GM12801 (cell line): Measurements from ENCODE around the gene FHIT.

ENCODE experiments used
- CTCF ChIP-seq: IDR thresholded peaks from one replicate; pipeline ENCODE4 v1.5.1; 2011; ENCODE audit warnings: control low read depth; ENCODE audit not compliant: insufficient read length; ENCODE audit errors: extremely low read depth

Gene FHIT

GRCh38 chr3:60890226-60890625 lies 361.0 kb downstream of the FHIT start:
- no peak for TF ChIP-seq CTCF

DNA sequence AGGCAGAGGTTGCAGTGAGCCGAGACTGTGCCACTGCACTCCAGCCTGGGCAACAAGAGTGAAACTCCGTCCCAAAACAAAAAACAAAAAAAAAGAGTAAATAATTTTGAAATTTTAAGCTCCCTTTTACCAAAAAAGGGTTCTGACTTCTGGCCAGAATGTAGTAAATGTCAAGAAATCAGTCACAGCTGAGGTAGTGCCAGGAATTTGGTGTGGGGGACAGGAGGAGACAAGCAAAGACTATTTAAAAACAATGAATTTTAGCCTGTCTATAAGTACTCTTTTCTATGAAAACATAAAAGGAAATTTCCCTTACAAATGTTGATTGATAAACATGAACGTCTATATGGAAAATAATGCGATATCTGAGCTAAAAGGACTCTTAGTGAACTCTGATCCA lies 363.7 kb downstream of the FHIT start:
- TF ChIP-seq CTCF = no peak

DNA sequence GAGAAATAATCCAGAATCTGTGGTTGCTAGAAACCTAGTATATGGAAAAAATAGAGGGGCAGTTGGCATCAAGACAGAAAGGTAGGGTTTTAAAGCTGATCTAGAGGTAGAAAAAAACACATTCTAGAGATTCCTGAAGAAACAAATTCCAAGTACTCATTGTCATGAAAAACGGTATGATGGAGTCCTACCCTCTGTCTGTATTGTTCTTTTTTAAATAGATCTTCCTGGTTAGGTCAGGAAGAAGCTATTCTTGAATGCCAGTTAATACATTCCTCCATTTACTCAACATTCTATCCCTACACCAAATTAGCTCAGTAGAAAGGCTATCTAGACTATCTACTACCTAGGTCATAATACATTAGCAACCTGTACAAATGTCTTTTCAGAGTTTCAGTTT lies 364.7 kb downstream of the FHIT start:
- TF ChIP-seq CTCF = no peak

DNA sequence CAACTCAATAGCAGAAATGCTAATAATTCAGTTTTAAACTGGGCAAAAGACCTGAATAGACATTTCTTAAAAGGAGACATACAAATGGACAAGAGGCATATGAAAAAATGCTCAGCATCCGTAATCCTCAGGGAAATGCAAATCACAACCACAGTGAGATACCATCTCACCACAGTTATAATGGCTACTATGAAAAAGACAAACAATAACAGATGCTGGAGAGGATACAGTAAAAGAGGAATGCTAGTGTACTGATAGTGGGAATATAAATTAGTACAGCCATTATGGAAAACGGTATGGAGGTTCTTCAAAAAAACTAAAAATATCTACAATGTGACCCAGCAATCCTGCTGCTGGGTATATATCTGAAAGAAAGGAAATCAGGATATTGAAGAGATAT lies 367.2 kb downstream of the FHIT start:
- no peak for TF ChIP-seq CTCF

DNA sequence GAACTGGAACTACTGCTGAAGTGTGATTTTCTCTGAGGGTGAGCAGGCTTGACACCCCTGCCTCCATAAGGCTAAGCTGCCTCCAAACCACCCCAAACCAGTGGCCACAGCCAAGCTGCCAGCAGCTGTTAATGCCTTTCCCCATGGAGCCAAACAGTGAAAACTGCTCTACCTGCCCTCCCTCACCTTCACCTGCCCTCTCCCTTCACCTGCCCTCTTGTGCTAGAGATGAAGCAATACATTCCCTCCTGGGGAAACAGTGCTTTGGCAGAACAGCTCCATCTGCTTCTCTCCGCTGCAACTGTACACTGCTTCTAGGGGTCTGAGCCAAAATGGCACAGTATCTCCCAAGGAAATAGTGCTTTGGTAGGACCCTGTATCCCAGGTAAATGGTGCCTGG lies 374.1 kb downstream of the FHIT start:
- no peak for TF ChIP-seq CTCF

GRCh38 chr3:60870396-60870795 lies 380.9 kb downstream of the FHIT start:
- TF ChIP-seq CTCF = no peak

- TF ChIP-seq CTCF = no peak
Measured at GRCh38 chr3:60867200-60867599, 384.1 kb downstream of the FHIT start.
